ENCODE results near the gene KRT15. TPM values are rescaled to one million over a fixed set of nuclear protein-coding genes. Genes with fewer than 3 reads are reported as not detected.
A peak's percentile ranks its signal among the peaks of the same experiment; 100 is the strongest.

KRT15 gene
- total RNA-seq, 2 donors from 2014 or later: not detected

DNA sequence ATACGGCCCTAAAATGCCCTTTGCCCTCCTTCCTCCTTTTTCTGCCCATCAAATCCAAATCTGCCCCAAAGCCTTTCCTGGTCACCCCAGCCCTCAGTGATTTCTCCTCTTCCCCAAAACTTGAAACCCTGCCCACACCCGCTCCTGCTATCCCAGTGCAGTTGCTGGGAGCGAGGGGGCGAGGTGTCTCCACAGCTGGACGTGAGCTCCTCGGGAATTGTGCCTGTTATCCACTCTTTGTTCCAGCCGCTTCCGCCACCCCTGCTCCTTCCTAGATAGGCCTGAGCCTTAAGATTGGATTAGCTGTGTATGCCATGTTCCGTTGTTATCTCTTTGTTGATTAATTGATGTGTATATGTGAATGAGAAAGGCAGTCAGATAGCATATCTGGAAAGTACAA, 35.2 kb downstream of the KRT15 start:
- H3K9me3 Mint-ChIP-seq: no peaks in the 10 kb centered on the region
- H3K27me3 Mint-ChIP-seq: peaks cover 0 to 4% of the 10 kb centered on the region in 2 donors
- DNase-seq (ENCODE audit: low spot score) (no peak), ATAC-seq (no peak)
- H3K4me1 Mint-ChIP-seq (ENCODE audit: low read depth in 2 of 2): no peaks in the 10 kb centered on the region
- H3K27ac Mint-ChIP-seq: no peak overlapping the region
- H3K4me3 Mint-ChIP-seq: no peak overlapping the region
- H3K36me3 Mint-ChIP-seq: no peaks in the 10 kb centered on the region

DNA sequence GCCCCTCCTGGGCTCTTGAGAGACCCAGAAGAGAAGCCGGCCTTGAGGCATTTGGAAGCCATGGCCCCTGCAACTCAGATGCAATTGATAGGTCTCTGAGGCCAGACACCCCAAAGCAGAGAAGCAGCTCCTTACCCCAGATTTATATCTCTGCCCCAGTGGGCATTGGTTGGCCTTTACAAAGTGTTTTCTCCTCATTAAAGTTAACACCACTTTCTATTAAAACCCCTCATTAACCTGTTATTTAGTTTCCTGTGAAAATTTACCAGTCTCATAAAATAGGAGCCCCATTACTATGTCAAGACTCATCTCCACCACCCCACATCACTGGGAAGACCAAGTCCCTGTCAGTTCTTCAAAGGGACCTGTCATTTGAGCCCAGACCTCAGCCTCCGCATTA, 37.7 kb downstream of the KRT15 start, which contains the start of gene KRT35:
Gene KRT35, minus strand, starts transcription at position 116 of the 400 bp plus-strand sequence. Its CDS starts 54 bp downstream, at position 62.
- no peak within 1 kb of the TSS for H3K4me3 Mint-ChIP-seq
- peaks cover 0 to 4% of the 10 kb centered on the region in 2 donors for H3K27me3 Mint-ChIP-seq
- ATAC-seq: no peak
- no peaks in the 10 kb centered on the region for H3K9me3 Mint-ChIP-seq
- no peak for DNase-seq (ENCODE audit: low spot score)
- H3K36me3 Mint-ChIP-seq: no peaks in the 10 kb centered on the region
- H3K4me1 Mint-ChIP-seq (ENCODE audit: low read depth in 2 of 2): no peaks in the 10 kb centered on the region
- no peak within 1 kb of the TSS for H3K27ac Mint-ChIP-seq

DNA sequence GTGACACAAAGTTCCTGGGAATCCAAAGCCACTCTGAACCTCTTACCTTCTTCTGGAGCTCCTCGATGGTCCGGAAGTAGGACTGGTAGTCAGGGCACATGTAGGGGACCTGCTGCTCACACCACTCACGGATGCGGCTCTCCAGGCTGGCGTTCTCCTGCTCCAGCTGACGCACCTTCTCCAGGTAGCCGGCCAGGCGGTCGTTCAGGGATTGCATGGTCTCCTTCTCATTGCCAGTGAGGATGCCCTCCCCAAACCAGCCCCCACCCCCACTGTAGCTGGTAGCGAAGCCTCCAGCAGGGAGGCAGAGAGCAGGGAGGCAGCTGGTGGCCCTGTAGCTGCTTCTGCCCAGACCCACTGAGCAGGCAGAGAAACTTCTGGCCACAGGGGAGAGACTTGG, 38.1 kb downstream of the KRT15 start:
- ATAC-seq: no peak
- no peaks in the 10 kb centered on the region for H3K36me3 Mint-ChIP-seq
- no peaks in the 10 kb centered on the region for H3K9me3 Mint-ChIP-seq
- H3K27me3 Mint-ChIP-seq: peaks cover 0 to 4% of the 10 kb centered on the region in 2 donors
- DNase-seq (ENCODE audit: low spot score): no peak
- no peak overlapping the region for H3K4me3 Mint-ChIP-seq
- H3K27ac Mint-ChIP-seq: no peak overlapping the region
- no peaks in the 10 kb centered on the region for H3K4me1 Mint-ChIP-seq (ENCODE audit: low read depth in 2 of 2)

DNA sequence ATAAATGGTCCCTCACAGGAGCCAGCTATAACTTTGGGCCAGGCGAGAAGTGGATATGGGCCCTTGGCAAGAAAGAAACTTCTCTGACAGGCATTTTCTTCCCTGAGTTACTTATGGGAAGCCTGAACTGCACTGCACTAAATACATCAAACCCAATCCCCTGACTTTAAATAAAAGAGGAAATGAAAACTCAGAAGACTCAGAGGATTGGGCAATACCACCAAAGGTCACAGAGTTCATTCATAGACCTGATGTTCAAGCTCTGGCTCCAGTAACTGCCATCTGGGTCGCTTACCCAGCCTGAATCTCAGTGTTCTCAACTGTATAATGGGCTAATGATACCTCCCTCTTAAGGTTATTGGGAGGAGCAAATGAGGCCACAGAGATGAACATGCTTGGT, 38.6 kb downstream of the KRT15 start:
- Mint-ChIP-seq H3K27ac (no peak overlapping the region), H3K36me3 (no peaks in the 10 kb centered on the region), H3K4me1 (ENCODE audit: low read depth in 2 of 2) (no peaks in the 10 kb centered on the region), H3K4me3 (no peak overlapping the region), H3K27me3 (peaks cover 0 to 4% of the 10 kb centered on the region in 2 donors), H3K9me3 (no peaks in the 10 kb centered on the region)
- ATAC-seq (no peak), DNase-seq (ENCODE audit: low spot score) (no peak)

DNA sequence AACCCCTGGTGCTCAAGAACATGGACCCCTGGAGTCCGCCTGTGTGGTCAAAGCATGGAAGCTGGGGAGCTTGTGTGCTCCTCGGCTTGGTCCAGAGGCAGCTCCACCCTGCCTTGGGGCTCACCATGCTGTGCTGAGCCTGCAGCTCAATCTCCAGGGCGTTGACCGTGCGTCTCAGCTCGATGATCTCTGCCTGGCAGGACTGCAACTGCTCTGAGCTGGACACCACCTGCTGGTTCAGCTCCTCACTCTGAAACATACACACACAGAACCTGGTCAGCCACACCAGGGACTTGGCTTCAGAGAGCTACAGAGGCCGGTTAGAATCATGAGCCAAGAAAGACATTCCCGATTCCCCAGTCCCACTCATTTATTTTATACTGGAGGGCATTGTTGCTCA, 40.5 kb downstream of the KRT15 start:
- DNase-seq (ENCODE audit: low spot score) (no peak), ATAC-seq (no peak)
- Mint-ChIP-seq H3K4me3 (no peak overlapping the region), H3K36me3 (no peaks in the 10 kb centered on the region), H3K9me3 (no peaks in the 10 kb centered on the region), H3K4me1 (ENCODE audit: low read depth in 2 of 2) (no peaks in the 10 kb centered on the region), H3K27ac (no peak overlapping the region), H3K27me3 (peaks cover under 1 to 5% of the 10 kb centered on the region in 2 donors)

DNA sequence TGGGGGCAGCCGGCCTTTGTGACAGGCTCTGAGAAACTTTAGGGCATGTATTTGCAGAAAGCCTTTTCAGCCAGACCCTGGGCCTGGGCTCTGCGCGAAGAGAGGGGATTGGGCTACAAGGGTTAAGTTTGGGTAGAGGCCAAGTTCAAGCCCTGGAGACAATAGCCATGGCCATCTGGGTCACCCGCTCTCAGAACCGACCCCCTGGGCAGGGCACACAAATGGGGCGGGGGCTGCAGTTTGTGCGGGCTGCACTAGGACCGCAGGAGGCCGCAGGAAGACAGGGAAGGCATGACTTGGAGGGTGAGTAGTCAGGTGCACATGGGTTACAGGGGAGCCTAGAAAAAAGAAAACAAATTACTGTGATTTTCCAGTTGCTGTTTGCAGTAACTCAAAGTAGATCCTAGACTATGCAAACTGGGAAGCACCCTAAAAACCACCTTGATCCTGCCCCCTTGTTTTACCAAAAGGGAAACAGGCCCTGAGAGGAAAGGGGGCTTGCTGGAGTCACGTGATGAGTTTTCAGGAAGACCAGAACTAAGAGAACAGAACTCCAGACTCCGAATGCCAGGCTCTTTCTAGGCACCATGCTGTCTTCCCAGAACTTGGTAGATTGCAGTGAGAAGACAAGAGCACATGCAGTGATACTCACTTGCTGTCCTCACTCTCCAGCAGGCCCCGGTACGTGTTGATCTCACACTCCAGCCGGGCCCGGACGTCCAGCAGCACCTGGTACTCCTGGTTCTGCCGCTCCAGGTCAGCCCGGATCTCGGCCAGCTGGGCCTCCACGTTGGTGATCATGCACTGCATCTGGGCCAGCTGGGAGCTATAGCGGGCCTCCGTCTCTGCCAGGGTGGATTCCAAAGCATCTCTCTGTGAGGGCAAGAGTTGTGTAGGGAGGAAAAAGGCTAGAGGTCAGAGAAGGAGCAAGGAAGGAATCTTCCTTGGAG, 41.5 kb downstream of the KRT15 start:
- H3K27ac Mint-ChIP-seq: no peak overlapping the region
- peaks cover 7% of the 10 kb centered on the region in 2 donors for H3K27me3 Mint-ChIP-seq
- H3K9me3 Mint-ChIP-seq: no peaks in the 10 kb centered on the region
- no peak overlapping the region for H3K4me3 Mint-ChIP-seq
- H3K4me1 Mint-ChIP-seq (ENCODE audit: low read depth in 2 of 2): no peaks in the 10 kb centered on the region
- no peak for DNase-seq (ENCODE audit: low spot score)
- ATAC-seq: no peak
- H3K36me3 Mint-ChIP-seq: no peaks in the 10 kb centered on the region

DNA sequence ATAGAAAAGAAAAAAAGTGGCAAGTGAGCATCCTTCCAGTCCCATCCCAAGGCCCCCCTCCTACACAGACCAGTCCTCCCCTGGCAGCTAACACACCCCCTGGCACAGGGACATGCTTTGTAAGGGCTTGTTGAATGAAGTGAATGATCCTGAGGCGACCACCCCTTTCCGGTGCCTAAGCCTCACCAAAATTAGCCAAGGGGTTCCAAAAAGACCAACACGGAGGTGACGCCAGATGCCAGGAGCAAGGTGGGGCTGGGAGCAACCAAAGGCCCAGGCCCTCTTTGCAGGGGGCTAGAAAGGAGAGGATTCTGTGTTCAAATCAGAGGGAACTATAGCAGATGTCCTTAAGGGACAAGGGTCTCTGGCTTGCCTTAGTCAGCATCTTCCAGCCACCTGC, 43.3 kb downstream of the KRT15 start:
- H3K9me3 Mint-ChIP-seq: no peaks in the 10 kb centered on the region
- no peak overlapping the region for H3K27ac Mint-ChIP-seq
- H3K36me3 Mint-ChIP-seq: no peaks in the 10 kb centered on the region
- H3K4me1 Mint-ChIP-seq (ENCODE audit: low read depth in 2 of 2): no peaks in the 10 kb centered on the region
- DNase-seq (ENCODE audit: low spot score) (no peak), ATAC-seq (no peak)
- no peak overlapping the region for H3K4me3 Mint-ChIP-seq
- peaks cover 7% of the 10 kb centered on the region in 2 donors for H3K27me3 Mint-ChIP-seq

DNA sequence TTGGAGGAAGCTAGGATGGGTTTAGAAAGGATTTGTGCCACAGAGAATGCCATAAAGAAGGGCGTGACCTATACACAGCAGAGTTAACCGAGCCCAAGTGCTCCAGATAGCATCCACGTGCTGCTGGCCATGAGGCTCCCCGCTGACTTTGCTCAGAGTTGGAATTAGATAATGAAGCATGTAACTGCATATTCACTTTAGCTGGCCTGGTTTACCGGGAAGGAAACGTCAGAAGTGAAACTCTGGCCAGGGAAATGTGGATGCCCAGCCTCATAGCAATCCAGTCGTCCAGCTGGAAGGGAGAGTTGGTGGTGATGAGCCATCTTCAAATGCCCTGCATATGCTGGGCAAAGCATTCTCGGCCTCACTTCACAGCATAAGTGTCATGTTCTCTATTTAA, 43.8 kb downstream of the KRT15 start:
- Mint-ChIP-seq H3K27me3 (peaks cover 7% of the 10 kb centered on the region in 2 donors), H3K9me3 (no peaks in the 10 kb centered on the region), H3K36me3 (no peaks in the 10 kb centered on the region), H3K4me1 (ENCODE audit: low read depth in 2 of 2) (no peaks in the 10 kb centered on the region), H3K27ac (no peak overlapping the region), H3K4me3 (no peak overlapping the region)
- DNase-seq (ENCODE audit: low spot score) (no peak), ATAC-seq (no peak)

DNA sequence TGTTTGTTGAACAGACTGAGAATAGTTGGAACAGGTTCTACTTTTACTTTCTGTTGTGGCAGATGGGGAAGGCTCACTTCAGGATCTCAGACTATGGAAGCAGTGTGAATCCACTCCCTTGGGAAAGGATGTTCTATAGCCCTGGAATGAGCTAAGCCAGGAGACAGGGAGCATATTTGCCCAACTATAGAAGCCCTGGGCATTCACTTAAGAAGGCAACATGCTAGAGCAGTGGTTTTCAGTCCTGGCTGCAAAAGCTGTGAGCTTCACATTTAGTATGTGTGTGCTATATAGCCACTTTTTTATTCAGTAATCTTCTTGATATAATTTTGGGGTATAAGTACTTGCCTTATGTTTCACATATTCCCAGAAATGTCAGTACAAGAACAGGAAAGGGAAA, 50.3 kb downstream of the KRT15 start:
- H3K9me3 Mint-ChIP-seq: no peaks in the 10 kb centered on the region
- no peak overlapping the region for H3K4me3 Mint-ChIP-seq
- H3K27ac Mint-ChIP-seq: no peak overlapping the region
- no peaks in the 10 kb centered on the region for H3K36me3 Mint-ChIP-seq
- no peak for ATAC-seq
- DNase-seq (ENCODE audit: low spot score): no peak
- peaks cover 6 to 7% of the 10 kb centered on the region in 2 donors for H3K27me3 Mint-ChIP-seq
- no peaks in the 10 kb centered on the region for H3K4me1 Mint-ChIP-seq (ENCODE audit: low read depth in 2 of 2)

DNA sequence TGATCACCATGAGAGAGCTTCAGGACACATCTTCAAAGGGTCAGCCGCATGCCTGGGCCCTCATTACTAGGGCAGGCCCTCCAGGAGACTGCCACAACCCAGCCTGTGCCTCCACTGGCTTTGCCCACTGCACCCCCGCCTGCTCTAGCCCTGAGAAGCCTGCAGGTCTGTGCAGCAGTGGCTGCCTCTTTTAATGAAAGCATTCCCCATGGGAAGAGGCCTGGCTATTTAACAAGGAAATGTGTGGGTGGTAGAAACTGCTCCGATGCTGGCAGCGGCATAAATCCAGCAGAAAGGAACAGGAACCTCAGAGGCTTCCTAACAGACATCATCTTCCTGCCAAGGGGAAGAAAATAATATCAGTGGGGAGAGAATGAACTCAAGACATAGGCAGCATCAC, 51.1 kb downstream of the KRT15 start:
- no peak overlapping the region for H3K4me3 Mint-ChIP-seq
- peaks cover 0 to 3% of the 10 kb centered on the region in 2 donors for H3K27me3 Mint-ChIP-seq
- H3K9me3 Mint-ChIP-seq: no peaks in the 10 kb centered on the region
- no peaks in the 10 kb centered on the region for H3K4me1 Mint-ChIP-seq (ENCODE audit: low read depth in 2 of 2)
- DNase-seq (ENCODE audit: low spot score) (no peak), ATAC-seq (no peak)
- no peak overlapping the region for H3K27ac Mint-ChIP-seq
- no peaks in the 10 kb centered on the region for H3K36me3 Mint-ChIP-seq

DNA sequence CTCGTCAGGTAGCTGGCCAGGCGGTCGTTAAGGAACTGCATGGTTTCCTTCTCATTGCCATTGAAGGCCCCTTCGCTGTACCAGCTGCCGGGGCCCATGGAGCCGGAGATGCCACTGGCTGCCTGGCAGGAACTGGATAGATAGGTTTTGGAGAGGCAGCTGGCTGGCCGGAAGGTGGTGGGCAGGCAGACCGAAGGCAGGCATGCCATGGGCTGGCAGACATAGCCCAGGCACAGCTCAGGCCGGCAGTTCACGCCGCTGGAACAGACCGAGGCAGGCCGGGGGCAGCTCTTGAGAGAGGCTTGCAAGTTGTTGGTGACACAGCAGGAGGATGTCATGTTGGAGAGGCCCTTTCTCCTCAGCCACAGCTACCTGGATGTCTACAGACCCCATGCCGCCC, 51.7 kb downstream of the KRT15 start, which contains the start of gene KRT32:
Gene KRT32, minus strand, starts transcription at position 399 of the 400 bp plus-strand sequence. Its CDS starts 61 bp downstream, at position 338.
- ATAC-seq (no peak), DNase-seq (ENCODE audit: low spot score) (no peak)
- Mint-ChIP-seq H3K27ac (no peak within 1 kb of the TSS), H3K9me3 (no peaks in the 10 kb centered on the region), H3K4me3 (no peak within 1 kb of the TSS), H3K4me1 (ENCODE audit: low read depth in 2 of 2) (no peaks in the 10 kb centered on the region), H3K27me3 (peaks cover 0 to 3% of the 10 kb centered on the region in 2 donors), H3K36me3 (no peaks in the 10 kb centered on the region)

DNA sequence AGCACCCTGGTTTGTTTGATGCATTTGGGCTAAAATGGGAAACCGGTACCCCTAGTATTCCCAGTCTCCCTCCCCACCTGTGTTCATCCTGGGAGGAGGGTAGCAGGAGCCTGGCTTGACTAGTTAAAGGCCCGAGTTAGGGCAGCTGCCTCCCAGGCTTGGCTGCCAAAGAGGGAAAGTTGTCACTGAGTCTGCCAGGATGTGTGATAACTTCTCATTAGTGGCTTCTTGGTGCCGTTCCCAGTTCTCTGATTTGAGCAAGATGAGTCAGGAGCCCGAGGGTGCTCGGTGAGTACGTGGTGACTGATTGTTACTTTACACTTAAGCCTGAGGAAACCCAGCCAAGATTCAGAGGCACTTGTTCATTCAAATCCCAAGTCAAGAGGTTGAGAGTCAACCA, 54.0 kb downstream of the KRT15 start:
- peak in 1 of 2 donors; percentile 34 for ATAC-seq
- Mint-ChIP-seq H3K4me1 (ENCODE audit: low read depth in 2 of 2) (no peaks in the 10 kb centered on the region), H3K9me3 (no peaks in the 10 kb centered on the region), H3K36me3 (no peaks in the 10 kb centered on the region), H3K27ac (no peak overlapping the region), H3K4me3 (no peak overlapping the region), H3K27me3 (peaks cover 7 to 8% of the 10 kb centered on the region in 2 donors)
- no peak for DNase-seq (ENCODE audit: low spot score)

DNA sequence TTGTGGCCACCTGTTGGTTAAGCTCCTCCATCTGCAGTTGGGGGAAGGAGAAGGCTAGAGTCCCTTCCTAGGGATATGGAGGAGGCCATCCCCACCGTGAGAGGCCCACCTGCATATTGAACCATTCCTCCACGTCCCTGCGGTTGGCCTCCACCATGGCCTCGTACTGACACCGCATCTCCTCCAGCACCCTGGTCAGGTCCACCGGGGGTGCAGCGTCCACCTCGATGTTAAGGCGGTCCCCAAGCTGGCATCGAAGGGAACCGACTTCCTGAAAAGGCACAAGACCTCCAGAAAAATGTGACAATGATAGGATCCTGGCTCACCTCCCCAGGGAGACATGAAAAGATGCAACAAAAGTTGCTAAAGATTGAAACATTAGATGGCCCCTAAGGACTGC, 54.5 kb downstream of the KRT15 start:
- no peaks in the 10 kb centered on the region for H3K9me3 Mint-ChIP-seq
- ATAC-seq (no peak), DNase-seq (ENCODE audit: low spot score) (no peak)
- no peak overlapping the region for H3K27ac Mint-ChIP-seq
- H3K4me1 Mint-ChIP-seq (ENCODE audit: low read depth in 2 of 2): no peaks in the 10 kb centered on the region
- H3K4me3 Mint-ChIP-seq: no peak overlapping the region
- peaks cover 7 to 8% of the 10 kb centered on the region in 2 donors for H3K27me3 Mint-ChIP-seq
- H3K36me3 Mint-ChIP-seq: no peaks in the 10 kb centered on the region

DNA sequence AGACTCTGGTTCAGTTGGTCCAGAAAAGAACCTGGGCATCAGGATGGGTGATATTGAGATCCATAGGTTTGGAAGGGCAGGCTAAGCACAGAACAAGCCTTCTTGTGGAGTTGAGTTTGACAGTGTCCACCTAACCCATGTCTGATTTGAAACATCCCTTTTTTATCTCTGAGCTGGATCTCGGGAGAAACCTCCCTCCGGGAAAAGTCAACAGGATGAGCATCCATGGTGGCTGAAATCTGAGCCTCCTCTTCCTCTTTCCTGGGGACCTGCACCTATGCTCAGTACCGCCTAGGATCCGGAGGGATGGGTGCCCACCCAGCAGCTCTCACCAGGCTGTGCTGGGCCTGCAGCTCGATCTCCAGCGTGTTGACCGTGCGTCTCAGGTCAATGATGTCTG, 54.9 kb downstream of the KRT15 start:
- H3K36me3 Mint-ChIP-seq: no peaks in the 10 kb centered on the region
- ATAC-seq (no peak), DNase-seq (ENCODE audit: low spot score) (no peak)
- H3K4me3 Mint-ChIP-seq: no peak overlapping the region
- no peak overlapping the region for H3K27ac Mint-ChIP-seq
- H3K4me1 Mint-ChIP-seq (ENCODE audit: low read depth in 2 of 2): no peaks in the 10 kb centered on the region
- no peaks in the 10 kb centered on the region for H3K9me3 Mint-ChIP-seq
- peaks cover 6 to 8% of the 10 kb centered on the region in 2 donors for H3K27me3 Mint-ChIP-seq
